Cardiac fibroblast (primary cell): Measurements from ENCODE around the gene P2RY14.
A peak's percentile ranks its signal among the peaks of the same experiment; 100 is the strongest.

Experiments used
- DNase-seq, 2 donors: peaks; one replicate each; pipeline versions ENCODE4 v3.0.0 to v3.0.0-alpha.2; 2010; ENCODE audit warnings: low read depth in 2 of 2
- H3K4me3 ChIP-seq, 2 donors: replicated peaks in 1 of 2; 1 replicate in 1 of 2; 2 replicates in 1 of 2; pipeline ENCODE4 v1.5.1; 2011; ENCODE audit warnings: low read depth in 2 of 2, low read length in 2 of 2, mild to moderate bottlenecking in 2 of 2, moderate library complexity in 1 of 2
- TF ChIP-seq, protein P1 (sequence below): IDR thresholded peaks from one replicate; pipeline ENCODE4 v1.5.1; 2011; ENCODE audit warnings: low read depth, mild to moderate bottlenecking, low read length, inconsistent platforms

P2RY14 gene

DNA sequence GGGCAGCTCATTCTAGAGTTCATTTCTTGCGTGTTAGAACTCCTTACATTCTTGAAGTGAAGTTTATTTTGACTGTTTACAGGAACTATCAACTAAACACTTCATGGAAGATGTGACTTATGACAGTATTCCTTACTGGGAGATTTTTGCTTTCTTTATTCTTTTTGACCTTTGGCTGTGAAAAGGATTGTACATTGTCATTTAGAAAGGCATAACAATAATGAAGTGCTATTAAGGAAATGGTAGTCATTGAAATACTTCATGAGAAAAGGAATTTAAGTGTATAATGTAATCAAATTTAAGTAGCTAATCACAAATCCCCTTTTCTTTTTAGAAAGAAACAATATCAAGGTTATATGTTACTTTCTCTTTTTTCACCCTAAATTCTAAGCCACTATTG lies 11.3 kb downstream of the P2RY14 start:
- TF ChIP-seq, protein P1, sequence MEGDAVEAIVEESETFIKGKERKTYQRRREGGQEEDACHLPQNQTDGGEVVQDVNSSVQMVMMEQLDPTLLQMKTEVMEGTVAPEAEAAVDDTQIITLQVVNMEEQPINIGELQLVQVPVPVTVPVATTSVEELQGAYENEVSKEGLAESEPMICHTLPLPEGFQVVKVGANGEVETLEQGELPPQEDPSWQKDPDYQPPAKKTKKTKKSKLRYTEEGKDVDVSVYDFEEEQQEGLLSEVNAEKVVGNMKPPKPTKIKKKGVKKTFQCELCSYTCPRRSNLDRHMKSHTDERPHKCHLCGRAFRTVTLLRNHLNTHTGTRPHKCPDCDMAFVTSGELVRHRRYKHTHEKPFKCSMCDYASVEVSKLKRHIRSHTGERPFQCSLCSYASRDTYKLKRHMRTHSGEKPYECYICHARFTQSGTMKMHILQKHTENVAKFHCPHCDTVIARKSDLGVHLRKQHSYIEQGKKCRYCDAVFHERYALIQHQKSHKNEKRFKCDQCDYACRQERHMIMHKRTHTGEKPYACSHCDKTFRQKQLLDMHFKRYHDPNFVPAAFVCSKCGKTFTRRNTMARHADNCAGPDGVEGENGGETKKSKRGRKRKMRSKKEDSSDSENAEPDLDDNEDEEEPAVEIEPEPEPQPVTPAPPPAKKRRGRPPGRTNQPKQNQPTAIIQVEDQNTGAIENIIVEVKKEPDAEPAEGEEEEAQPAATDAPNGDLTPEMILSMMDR = no peak
- no peak overlapping the region for H3K4me3 ChIP-seq
- DNase-seq = no peak

DNA sequence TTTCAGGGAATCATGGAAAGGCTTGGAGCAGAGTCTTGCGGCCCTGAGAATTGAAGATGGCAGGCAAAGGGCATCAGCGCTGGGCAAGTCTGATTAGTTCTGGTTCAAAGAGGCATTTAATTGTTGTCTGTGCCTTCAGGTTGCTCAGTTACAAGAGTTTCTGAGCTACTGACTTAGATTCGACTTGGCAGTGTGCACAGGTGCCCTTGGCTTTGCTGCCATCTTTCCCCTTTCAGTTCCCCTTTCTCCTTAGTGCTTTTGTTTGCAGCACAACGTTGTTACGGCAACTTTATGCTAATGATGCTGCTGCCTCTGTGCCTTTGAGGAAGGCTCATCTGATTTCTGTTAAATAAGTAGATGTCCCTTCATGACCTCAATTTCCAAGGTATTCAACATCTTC lies 12.5 kb downstream of the P2RY14 start:
- no peak for DNase-seq
- no peak overlapping the region for H3K4me3 ChIP-seq
- TF ChIP-seq, protein P1 = no peak

- H3K4me3 ChIP-seq = no peak overlapping the region
- TF ChIP-seq, protein P1 = no peak
- no peak for DNase-seq
Observed at GRCh38 chr3:151265166-151265565, 13.2 kb downstream of the P2RY14 start.

- TF ChIP-seq, protein P1 = no peak
- DNase-seq = no peak
Observed at GRCh38 chr3:151264605-151265004, 13.7 kb downstream of the P2RY14 start.

GRCh38 chr3:151262871-151263525 lies 15.3 kb downstream of the P2RY14 start:
- DNase-seq = peak in 1 of 2 donors; percentile 14
- no peak overlapping the region for H3K4me3 ChIP-seq
- TF ChIP-seq, protein P1 = no peak

More at GRCh38 chr3:151264605-151265004, 13.7 kb downstream of the P2RY14 start:
- no peak overlapping the region for H3K4me3 ChIP-seq

DNA sequence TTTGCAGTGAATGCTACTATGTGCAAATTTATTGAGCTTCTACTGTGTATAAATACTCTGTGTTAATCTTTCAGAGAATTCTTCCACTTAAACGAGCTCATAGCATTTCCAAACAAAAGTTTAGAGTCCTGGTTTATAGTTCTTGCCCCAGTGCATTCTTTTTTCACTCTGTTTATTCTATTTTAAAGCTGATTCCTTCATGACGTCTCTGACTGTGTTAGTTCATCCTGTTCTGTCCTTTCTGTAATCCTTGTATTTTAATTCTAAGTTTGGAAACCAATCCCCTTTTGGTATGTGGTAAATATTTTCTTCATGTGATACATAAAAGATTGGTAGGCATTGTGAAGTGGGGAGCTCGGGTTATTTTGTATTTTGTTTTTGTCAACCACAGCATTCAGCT lies 18.7 kb downstream of the P2RY14 start:
- TF ChIP-seq, protein P1 = no peak
- no peak for DNase-seq
- H3K4me3 ChIP-seq = no peak overlapping the region

- DNase-seq = no peak
- TF ChIP-seq, protein P1 = no peak
- H3K4me3 ChIP-seq = no peak overlapping the region
Observed at GRCh38 chr3:151256749-151257148, 21.6 kb downstream of the P2RY14 start.
